ENCODE measurements around the gene GALK2.

Gene GALK2

DNA sequence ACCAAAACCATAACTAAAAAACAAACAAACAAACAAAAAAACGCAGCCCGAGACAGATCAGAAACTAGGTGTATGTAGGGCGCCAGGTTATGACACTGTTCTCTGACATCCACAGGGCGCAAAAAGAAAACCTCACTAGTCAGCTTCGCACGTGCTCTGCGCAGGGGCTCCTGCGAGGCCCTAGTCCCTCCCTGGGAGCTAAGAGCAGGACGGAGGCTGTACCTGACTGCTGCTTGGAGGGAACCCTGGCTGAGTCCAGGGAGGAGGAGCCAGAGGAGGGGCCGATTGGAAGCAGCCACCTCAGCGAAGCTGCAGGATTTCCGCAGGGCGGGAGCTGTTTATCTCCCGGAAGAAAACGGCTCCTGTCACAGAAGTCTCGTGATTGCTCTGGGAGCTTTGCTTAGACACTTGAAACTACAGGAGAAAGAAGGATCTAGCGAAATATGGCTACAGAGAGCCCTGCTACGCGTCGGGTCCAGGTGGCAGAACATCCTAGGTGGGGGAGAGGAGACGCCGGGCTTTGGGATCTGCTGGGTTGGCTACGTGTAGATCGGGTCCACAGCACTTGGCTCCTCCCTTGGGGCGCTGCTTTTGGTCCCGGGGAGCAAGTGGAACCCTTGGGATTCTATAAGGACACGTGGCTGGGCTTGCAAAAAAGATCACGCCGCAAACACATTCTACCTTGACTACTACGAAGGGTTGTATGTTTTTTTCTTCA, at the start of gene GALK2:
Gene GALK2, plus strand, starts transcription at position 368 of the 718 bp plus-strand sequence. Its CDS starts 76 bp downstream, at position 444.
- Mint-ChIP-seq H3K36me3 (peaks cover 8% of the 10 kb centered on the region), H3K4me3 (peak within 1 kb of the TSS; percentile 93), H3K27me3 (no peaks in the 10 kb centered on the region), H3K27ac (peak within 1 kb of the TSS; percentile 94), H3K9me3 (no peaks in the 10 kb centered on the region), H3K4me1 (peaks cover 40% of the 10 kb centered on the region)
- CTCF ChIA-PET = interaction anchor here (1.1 to 1.2 kb wide), 2 partner anchors 15 to 24 kb away, joined by 4 to 5 read pairs; partner anchors contain the start of gene COPS2
- DNase-seq = peak; percentile 91

GRCh38 chr15:49120832-49121231, 49.2 kb upstream of the GALK2 start:
- H3K27ac Mint-ChIP-seq = no peak overlapping the region

GRCh38 chr15:49121901-49122300, 48.1 kb upstream of the GALK2 start:
- H3K4me1 Mint-ChIP-seq = no peaks in the 10 kb centered on the region
- no peaks in the 10 kb centered on the region for H3K9me3 Mint-ChIP-seq
- no peak for DNase-seq
- no peak overlapping the region for H3K27ac Mint-ChIP-seq
- H3K36me3 Mint-ChIP-seq = peaks cover 4% of the 10 kb centered on the region
- CTCF ChIA-PET = no interaction called here
- no peak overlapping the region for H3K4me3 Mint-ChIP-seq
- H3K27me3 Mint-ChIP-seq = no peaks in the 10 kb centered on the region

More at GRCh38 chr15:49120832-49121231, 49.2 kb upstream of the GALK2 start:
- H3K4me1 Mint-ChIP-seq = no peaks in the 10 kb centered on the region
- no peaks in the 10 kb centered on the region for H3K27me3 Mint-ChIP-seq
- DNase-seq = no peak
- no peak overlapping the region for H3K4me3 Mint-ChIP-seq
- H3K9me3 Mint-ChIP-seq = no peaks in the 10 kb centered on the region
- CTCF ChIA-PET = no interaction called here
- peaks cover 6% of the 10 kb centered on the region for H3K36me3 Mint-ChIP-seq

DNA sequence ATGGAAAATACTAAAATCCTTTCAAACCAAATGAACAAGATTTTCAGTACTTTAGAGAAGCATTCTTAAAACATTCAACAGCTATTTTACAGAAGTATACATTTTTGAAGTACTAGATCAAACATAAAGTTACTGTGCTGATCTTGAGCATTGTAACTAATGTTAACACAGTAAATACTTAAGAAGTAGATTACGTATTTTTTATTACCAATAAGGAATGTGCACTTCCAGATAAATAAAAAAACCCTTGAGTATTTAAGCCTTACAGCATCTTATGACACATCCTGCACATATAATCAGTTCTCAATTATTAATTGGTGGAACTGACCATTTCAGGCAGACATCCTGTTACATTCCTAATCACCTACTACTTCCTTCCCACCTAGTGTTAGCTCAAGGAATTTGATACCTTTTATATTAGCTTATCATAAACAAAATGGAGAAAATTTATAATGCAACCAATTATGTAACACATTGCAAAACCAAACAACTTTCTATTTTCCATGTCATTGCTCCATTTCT, 47.4 kb upstream of the GALK2 start:
- no peak overlapping the region for H3K4me3 Mint-ChIP-seq
- no peaks in the 10 kb centered on the region for H3K4me1 Mint-ChIP-seq
- peaks cover 8% of the 10 kb centered on the region for H3K36me3 Mint-ChIP-seq
- no peak overlapping the region for H3K27ac Mint-ChIP-seq
- no peaks in the 10 kb centered on the region for H3K9me3 Mint-ChIP-seq
- DNase-seq = no peak
- CTCF ChIA-PET = no interaction called here
- H3K27me3 Mint-ChIP-seq = no peaks in the 10 kb centered on the region

- no peak overlapping the region for H3K4me3 Mint-ChIP-seq
Observed at GRCh38 chr15:49124371-49124770, 45.7 kb upstream of the GALK2 start.

GRCh38 chr15:49131403-49131802, 38.6 kb upstream of the GALK2 start:
- DNase-seq = no peak
- no peak overlapping the region for H3K4me3 Mint-ChIP-seq
- no peaks in the 10 kb centered on the region for H3K27me3 Mint-ChIP-seq
- H3K27ac Mint-ChIP-seq = no peak overlapping the region
- H3K4me1 Mint-ChIP-seq = peaks cover 12% of the 10 kb centered on the region
- peaks cover 55% of the 10 kb centered on the region for H3K36me3 Mint-ChIP-seq
- CTCF ChIA-PET = interaction anchor here (0.5 to 1.4 kb wide), 3 partner anchors 120 to 269 kb away, joined by 3 read pairs; no protein-coding TSS in a partner anchor
- H3K9me3 Mint-ChIP-seq = no peaks in the 10 kb centered on the region

More at GRCh38 chr15:49124371-49124770, 45.7 kb upstream of the GALK2 start:
- no peaks in the 10 kb centered on the region for H3K27me3 Mint-ChIP-seq
- no peaks in the 10 kb centered on the region for H3K4me1 Mint-ChIP-seq
- peaks cover 16% of the 10 kb centered on the region for H3K36me3 Mint-ChIP-seq
- DNase-seq = no peak
- no peaks in the 10 kb centered on the region for H3K9me3 Mint-ChIP-seq
- CTCF ChIA-PET = no interaction called here
- no peak overlapping the region for H3K27ac Mint-ChIP-seq

- Mint-ChIP-seq H3K27ac (no peak overlapping the region), H3K36me3 (peaks cover 46% of the 10 kb centered on the region), H3K4me1 (peaks cover 12% of the 10 kb centered on the region), H3K4me3 (no peak overlapping the region), H3K27me3 (no peaks in the 10 kb centered on the region), H3K9me3 (no peaks in the 10 kb centered on the region)
- CTCF ChIA-PET = no interaction called here
- DNase-seq = no peak
Observed at GRCh38 chr15:49134683-49135341, 35.2 kb upstream of the GALK2 start.

GRCh38 chr15:49135342-49135857, 34.6 kb upstream of the GALK2 start:
- Mint-ChIP-seq H3K27ac (peak overlapping the region; percentile 3), H3K27me3 (no peaks in the 10 kb centered on the region), H3K4me3 (no peak overlapping the region), H3K36me3 (peaks cover 46% of the 10 kb centered on the region), H3K4me1 (peaks cover 12% of the 10 kb centered on the region), H3K9me3 (no peaks in the 10 kb centered on the region)
- DNase-seq = no peak
- CTCF ChIA-PET = no interaction called here

GRCh38 chr15:49135911-49136310, 34.1 kb upstream of the GALK2 start:
- Mint-ChIP-seq H3K36me3 (peaks cover 50% of the 10 kb centered on the region), H3K27ac (no peak overlapping the region), H3K9me3 (no peaks in the 10 kb centered on the region), H3K4me3 (no peak overlapping the region), H3K4me1 (peaks cover 12% of the 10 kb centered on the region), H3K27me3 (no peaks in the 10 kb centered on the region)
- CTCF ChIA-PET = no interaction called here
- no peak for DNase-seq

GRCh38 chr15:49137861-49138260, 32.2 kb upstream of the GALK2 start:
- Mint-ChIP-seq H3K4me3 (no peak overlapping the region), H3K9me3 (no peaks in the 10 kb centered on the region), H3K27me3 (no peaks in the 10 kb centered on the region), H3K27ac (no peak overlapping the region), H3K4me1 (peaks cover 12% of the 10 kb centered on the region), H3K36me3 (peaks cover 55% of the 10 kb centered on the region)
- CTCF ChIA-PET = interaction anchor here (1.5 to 1.7 kb wide), 2 partner anchors 8 to 162 kb away, joined by 4 to 9 read pairs; no protein-coding TSS in a partner anchor
- DNase-seq = no peak

GRCh38 chr15:49145651-49146609, 24.1 kb upstream of the GALK2 start:
- Mint-ChIP-seq H3K27me3 (no peaks in the 10 kb centered on the region), H3K9me3 (no peaks in the 10 kb centered on the region), H3K27ac (no peak overlapping the region), H3K4me1 (peaks cover 26% of the 10 kb centered on the region), H3K4me3 (no peak overlapping the region), H3K36me3 (peaks cover 30% of the 10 kb centered on the region)
- DNase-seq = peak; percentile 54
- CTCF ChIA-PET = interaction anchor here (0.6 to 3.7 kb wide), 19 partner anchors 9 to 906 kb away, joined by 3 to 51 read pairs (median 4); partner anchors contain the start of genes COPS2, EID1, FGF7 and GALK2

DNA sequence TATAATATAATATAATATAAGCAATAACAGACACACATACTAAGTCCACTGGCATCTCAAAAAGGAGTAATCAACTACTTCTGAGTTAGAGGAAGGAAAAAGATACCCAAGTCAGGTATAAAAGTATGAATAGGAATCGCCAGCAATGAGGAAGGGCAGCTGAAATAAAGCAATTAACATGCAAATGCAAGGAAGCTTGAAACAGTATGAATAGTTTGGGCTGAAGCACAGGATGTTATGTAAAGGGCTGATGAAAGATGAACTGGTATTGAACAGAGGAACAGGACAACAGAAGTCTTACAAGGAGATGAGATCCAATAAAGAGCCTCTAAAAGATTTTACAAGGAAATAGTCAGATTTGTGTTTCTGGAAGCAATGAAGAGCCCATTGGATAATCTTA, 21.7 kb upstream of the GALK2 start:
- no peak for DNase-seq
- Mint-ChIP-seq H3K27ac (peak overlapping the region; percentile 35), H3K4me3 (no peak overlapping the region), H3K4me1 (peaks cover 32% of the 10 kb centered on the region), H3K36me3 (peaks cover 10% of the 10 kb centered on the region), H3K9me3 (no peaks in the 10 kb centered on the region), H3K27me3 (no peaks in the 10 kb centered on the region)
- CTCF ChIA-PET = interaction anchor here (1.0 kb wide), 1 partner anchor 287 kb away, joined by 3 read pairs; no protein-coding TSS in a partner anchor

DNA sequence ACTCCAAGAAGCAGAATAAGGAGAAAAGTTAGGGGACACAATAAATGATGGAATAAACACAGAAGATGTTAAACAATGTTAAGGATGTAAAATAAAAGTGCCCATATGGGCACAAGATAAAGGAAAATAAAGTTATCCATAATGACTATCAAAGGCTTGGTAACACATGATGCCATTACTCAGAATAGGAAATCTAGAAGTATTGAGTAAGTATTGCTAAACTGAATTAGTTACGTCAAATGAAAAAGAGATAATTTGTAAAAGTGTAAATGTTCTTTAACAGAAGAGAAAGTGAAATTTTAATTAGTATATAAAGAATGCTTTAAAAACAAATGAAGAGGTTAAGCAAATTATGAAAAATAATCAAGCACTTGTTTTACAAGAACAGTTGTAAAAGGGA, 21.3 kb upstream of the GALK2 start:
- CTCF ChIA-PET = interaction anchor here (1.0 kb wide), 1 partner anchor 287 kb away, joined by 3 read pairs; no protein-coding TSS in a partner anchor
- no peaks in the 10 kb centered on the region for H3K9me3 Mint-ChIP-seq
- no peak for DNase-seq
- H3K27ac Mint-ChIP-seq = peak overlapping the region; percentile 35
- H3K4me3 Mint-ChIP-seq = no peak overlapping the region
- H3K4me1 Mint-ChIP-seq = peaks cover 36% of the 10 kb centered on the region
- H3K27me3 Mint-ChIP-seq = no peaks in the 10 kb centered on the region
- peaks cover 6% of the 10 kb centered on the region for H3K36me3 Mint-ChIP-seq
